Parathyroid adenoma (tissue), 2 donors: ENCODE data around the gene RPS6KA2.

ENCODE experiments used
- H2AFZ ChIP-seq: fragments of 300-600 bp; sonication (generic); one replicate; pipeline ENCODE4 v1.7.0; 2017; ENCODE audit warnings: antibody characterized with exemption, mild to moderate bottlenecking
- H3K27ac ChIP-seq: fragments of 300-600 bp; sonication (generic); one replicate; pipeline ENCODE4 v1.7.0; 2017
- H3K27me3 ChIP-seq: fragments of 300-600 bp; sonication (generic); one replicate; pipeline ENCODE4 v1.7.0; 2017; ENCODE audit warnings: low read length; ENCODE audit not compliant: control insufficient read depth, insufficient read depth
- H3K36me3 ChIP-seq: fragments of 300-600 bp; sonication (generic); one replicate; pipeline ENCODE4 v1.7.0; 2017; ENCODE audit warnings: low read length; ENCODE audit not compliant: control insufficient read depth, insufficient read depth
- H3K4me1 ChIP-seq: fragments of 300-600 bp; sonication (generic); one replicate; pipeline ENCODE4 v1.7.0; 2017; ENCODE audit warnings: control low read depth
- H3K4me2 ChIP-seq: fragments of 300-600 bp; sonication (generic); one replicate; pipeline ENCODE4 v1.7.0; 2017; ENCODE audit warnings: low read length
- H3K4me3 ChIP-seq: fragments of 300-600 bp; sonication (generic); one replicate; pipeline ENCODE4 v1.7.0; 2017; ENCODE audit warnings: low read depth, low read length
- H3K79me2 ChIP-seq: fragments of 300-600 bp; sonication (generic); one replicate; pipeline ENCODE4 v1.7.0; 2017; ENCODE audit warnings: control low read depth
- H3K9ac ChIP-seq: fragments of 300-600 bp; sonication (generic); one replicate; pipeline ENCODE4 v1.7.0; 2017; ENCODE audit warnings: mild to moderate bottlenecking
- H3K9me3 ChIP-seq: fragments of 300-600 bp; sonication (generic); one replicate; pipeline ENCODE4 v1.7.0; 2017; ENCODE audit warnings: low read length; ENCODE audit not compliant: control insufficient read depth
- CTCF ChIP-seq: fragments of 300-600 bp; sonication (generic); IDR thresholded peaks from one replicate; pipeline ENCODE4 v1.7.0; 2017; ENCODE audit warnings: antibody characterized with exemption, mild to moderate bottlenecking
- donor health status: primary hyperparathyroidism.

RPS6KA2 gene

GRCh38 chr6:166623318-166623717 lies 3.7 kb downstream of the RPS6KA2 start:
- Histone ChIP-seq H3K4me1 (peaks cover 37% of the 10 kb centered on the region), H3K27me3 (no peaks in the 10 kb centered on the region), H3K4me3 (no peak overlapping the region), H3K9ac (no peak overlapping the region), H3K4me2 (no peak overlapping the region), H3K9me3 (no peaks in the 10 kb centered on the region), H3K79me2 (peaks cover 39% of the 10 kb centered on the region), H2AFZ (no peak overlapping the region), H3K27ac (no peak overlapping the region), H3K36me3 (no peaks in the 10 kb centered on the region)
- TF ChIP-seq CTCF: no peak

- no peaks in the 10 kb centered on the region for H3K36me3 ChIP-seq
- H3K79me2 ChIP-seq: peaks cover 57% of the 10 kb centered on the region
- peak overlapping the region; percentile 18 for H3K4me3 ChIP-seq
- no peaks in the 10 kb centered on the region for H3K9me3 ChIP-seq
- peaks cover 46% of the 10 kb centered on the region for H3K4me1 ChIP-seq
- no peak overlapping the region for H2AFZ ChIP-seq
- H3K27me3 ChIP-seq: no peaks in the 10 kb centered on the region
- no peak for TF ChIP-seq CTCF
- peak overlapping the region; percentile 45 for H3K4me2 ChIP-seq
- no peak overlapping the region for H3K9ac ChIP-seq
- H3K27ac ChIP-seq: peak overlapping the region; percentile 83
Measured at GRCh38 chr6:166621114-166621540, 5.9 kb downstream of the RPS6KA2 start.

GRCh38 chr6:166620478-166621113 lies 6.5 kb downstream of the RPS6KA2 start:
- peak overlapping the region; percentile 83 for H3K27ac ChIP-seq
- peaks cover 46% of the 10 kb centered on the region for H3K4me1 ChIP-seq
- H3K9me3 ChIP-seq: no peaks in the 10 kb centered on the region
- H3K79me2 ChIP-seq: peaks cover 59% of the 10 kb centered on the region
- H3K27me3 ChIP-seq: no peaks in the 10 kb centered on the region
- no peaks in the 10 kb centered on the region for H3K36me3 ChIP-seq
- H3K9ac ChIP-seq: no peak overlapping the region
- no peak for TF ChIP-seq CTCF
- peak overlapping the region; percentile 45 for H3K4me2 ChIP-seq
- peak overlapping the region; percentile 18 for H3K4me3 ChIP-seq
- no peak overlapping the region for H2AFZ ChIP-seq

GRCh38 chr6:166619912-166620311 lies 7.1 kb downstream of the RPS6KA2 start:
- no peak for TF ChIP-seq CTCF
- Histone ChIP-seq H2AFZ (no peak overlapping the region), H3K4me1 (peaks cover 49% of the 10 kb centered on the region), H3K4me2 (peak overlapping the region; percentile 26), H3K36me3 (no peaks in the 10 kb centered on the region), H3K27ac (peak overlapping the region; percentile 83), H3K9me3 (no peaks in the 10 kb centered on the region), H3K79me2 (peaks cover 65% of the 10 kb centered on the region), H3K9ac (no peak overlapping the region), H3K4me3 (no peak overlapping the region), H3K27me3 (no peaks in the 10 kb centered on the region)
